ENCODE measurements around the gene GRIFIN. TPM values are rescaled to one million over a fixed set of nuclear protein-coding genes. Genes with fewer than 3 reads are reported as not detected.
"Not testable (repeated sequence)": the region's sequence is repeated elsewhere in the genome, so short reads cannot be mapped to it uniquely, and the experiment has no call there.

The GRIFIN gene
- total and polyA plus RNA-seq, 4 donors = not detected

GRCh38 chr7:2460188-2460587 is 16.0 kb downstream of the GRIFIN start:
- Histone ChIP-seq H3K9ac (ENCODE audit: insufficient read depth in 1 of 2, low read length in 2 of 2) (no peak overlapping the region), H3K27ac (ENCODE audit: low read depth in 1 of 2, low read length in 1 of 2) (no peak overlapping the region), H3K36me3 (ENCODE audit: control insufficient read depth in 4 of 4, insufficient read depth in 4 of 4, low read length in 4 of 4) (no peaks in the 10 kb centered on the region), H3K4me1 (ENCODE audit: control insufficient read depth in 5 of 5, insufficient read depth in 5 of 5, low read length in 5 of 5) (no peaks in the 10 kb centered on the region), H3K4me3 (no peak overlapping the region), H3K9me3 (ENCODE audit: control insufficient read depth in 4 of 4, insufficient read depth in 3 of 4, low read length in 3 of 4) (no peaks in the 10 kb centered on the region), H3K27me3 (ENCODE audit: control insufficient read depth in 3 of 3, insufficient read depth in 3 of 3, low read length in 2 of 3) (no peaks in the 10 kb centered on the region)
- ATAC-seq (ENCODE audit: insufficient read depth, low FRiP score) = no peak
- 87 to 93% methylated on average over 23 of the region's 23 CpGs for WGBS, 2 donors
- no peak for TF ChIP-seq CTCF (IDR thresholded peaks at IDR 0.05; ENCODE audit: control extremely low read depth, extremely low read depth)
- DNase-seq = no peak

- no peak for ATAC-seq (ENCODE audit: insufficient read depth, low FRiP score)
- WGBS, 2 donors = 94% methylated on average over 8 of the region's 8 CpGs
These were observed 16.5 kb downstream of the GRIFIN start for GRCh38 chr7:2459674-2460073.

GRCh38 chr7:2453849-2454248 is 22.3 kb downstream of the GRIFIN start:
- DNase-seq; H3K27ac ChIP-seq (ENCODE audit: low read depth in 1 of 2, low read length in 1 of 2); H3K9me3 ChIP-seq (ENCODE audit: control insufficient read depth in 4 of 4, insufficient read depth in 3 of 4, low read length in 3 of 4); H3K27me3 ChIP-seq (ENCODE audit: control insufficient read depth in 3 of 3, insufficient read depth in 3 of 3, low read length in 2 of 3); H3K4me1 ChIP-seq (ENCODE audit: control insufficient read depth in 5 of 5, insufficient read depth in 5 of 5, low read length in 5 of 5); H3K36me3 ChIP-seq (ENCODE audit: control insufficient read depth in 4 of 4, insufficient read depth in 4 of 4, low read length in 4 of 4); ATAC-seq (ENCODE audit: insufficient read depth, low FRiP score); H3K4me3 ChIP-seq; H3K9ac ChIP-seq (ENCODE audit: insufficient read depth in 1 of 2, low read length in 2 of 2): not testable (repeated sequence)
- WGBS, 2 donors = 97 to 99% methylated on average over 3 of the region's 3 CpGs

More at GRCh38 chr7:2459674-2460073, 16.5 kb downstream of the GRIFIN start:
- Histone ChIP-seq H3K36me3 (ENCODE audit: control insufficient read depth in 4 of 4, insufficient read depth in 4 of 4, low read length in 4 of 4) (no peaks in the 10 kb centered on the region), H3K4me1 (ENCODE audit: control insufficient read depth in 5 of 5, insufficient read depth in 5 of 5, low read length in 5 of 5) (no peaks in the 10 kb centered on the region), H3K27me3 (ENCODE audit: control insufficient read depth in 3 of 3, insufficient read depth in 3 of 3, low read length in 2 of 3) (no peaks in the 10 kb centered on the region), H3K4me3 (no peak overlapping the region), H3K27ac (ENCODE audit: low read depth in 1 of 2, low read length in 1 of 2) (no peak overlapping the region), H3K9me3 (ENCODE audit: control insufficient read depth in 4 of 4, insufficient read depth in 3 of 4, low read length in 3 of 4) (no peaks in the 10 kb centered on the region), H3K9ac (ENCODE audit: insufficient read depth in 1 of 2, low read length in 2 of 2) (no peak overlapping the region)
- DNase-seq = no peak
- no peak for TF ChIP-seq CTCF (IDR thresholded peaks at IDR 0.05; ENCODE audit: control extremely low read depth, extremely low read depth)

- Histone ChIP-seq H3K27me3 (ENCODE audit: control insufficient read depth in 3 of 3, insufficient read depth in 3 of 3, low read length in 2 of 3) (no peaks in the 10 kb centered on the region), H3K27ac (ENCODE audit: low read depth in 1 of 2, low read length in 1 of 2) (no peak overlapping the region), H3K4me3 (no peak overlapping the region), H3K4me1 (ENCODE audit: control insufficient read depth in 5 of 5, insufficient read depth in 5 of 5, low read length in 5 of 5) (peaks cover 0 to 7% (median 3%) of the 10 kb centered on the region in 5 donors), H3K36me3 (ENCODE audit: control insufficient read depth in 4 of 4, insufficient read depth in 4 of 4, low read length in 4 of 4) (no peaks in the 10 kb centered on the region), H3K9me3 (ENCODE audit: control insufficient read depth in 4 of 4, insufficient read depth in 3 of 4, low read length in 3 of 4) (no peaks in the 10 kb centered on the region), H3K9ac (ENCODE audit: insufficient read depth in 1 of 2, low read length in 2 of 2) (no peak overlapping the region)
- ATAC-seq (ENCODE audit: insufficient read depth, low FRiP score) (no peak), DNase-seq (no peak)
- TF ChIP-seq CTCF (IDR thresholded peaks at IDR 0.05; ENCODE audit: control extremely low read depth, extremely low read depth) = no peak
- 87 to 97% methylated on average over 7 to 8 of the region's 8 CpGs for WGBS, 2 donors
These were observed 23.4 kb downstream of the GRIFIN start for GRCh38 chr7:2452643-2453270.
